Measurements from ENCODE around the gene PGA4. TPM values are rescaled to one million over a fixed set of nuclear protein-coding genes. Genes with fewer than 3 reads are reported as not detected.

PGA4 gene
- total and polyA plus RNA-seq, 2 donors (not counting 3 experiments of a cell fraction or from before 2014, with no cell fraction given): 0.15 TPM; not detected in 1

GRCh38 chr11:61258546-61258945, 36.4 kb downstream of the PGA4 start:
- no peak for TF ChIP-seq POLR2AphosphoS5 (IDR thresholded peaks at IDR 0.05; ENCODE audit: insufficient read depth, low read depth, low read length)
- H3K36me3 ChIP-seq (ENCODE audit: control insufficient read depth in 2 of 2, extremely low read depth in 1 of 2, insufficient read depth in 2 of 2, low read length in 2 of 2): no peaks in the 10 kb centered on the region
- POLR2A ChIA-PET: no interaction called here
- H3K4me2 ChIP-seq (ENCODE audit: insufficient read depth, low read length): no peak overlapping the region
- intact Hi-C loops (cut with micrococcal nuclease) (loop anchor here (10.0 kb wide), 1 partner anchor 76 kb away; the partner anchor contains the start of genes DDB1 and TKFC), dilution Hi-C loops (cut with MboI; ENCODE audit: extremely low pct_ligation_motif_present, low sequenced_read_pairs) (no loop called here)
- CTCF ChIA-PET: interaction anchor here (1.2 to 1.4 kb wide), 2 partner anchors 36 to 126 kb away, joined by 4 read pairs; partner anchors contain the start of gene VWCE
- H4K20me1 ChIP-seq (replicated peaks; ENCODE audit: control insufficient read depth, extremely low read depth, insufficient read depth, low read length): no peaks in the 10 kb centered on the region
- H3K27ac ChIP-seq (ENCODE audit: insufficient read depth, low read depth, low read length): no peak overlapping the region
- H3K4me3 ChIP-seq (replicated peaks in 1 of 3; ENCODE audit: insufficient read depth in 1 of 3, low read depth in 1 of 3, low read length in 3 of 3): no peak overlapping the region
- BruUV-seq (replicated peaks): no TSS peak
- no peaks in the 10 kb centered on the region for H3K4me1 ChIP-seq (ENCODE audit: control insufficient read depth, extremely low read depth, insufficient read depth, low read length)
- FAIRE-seq (no peak), DNase-seq (ENCODE audit: low read depth, low spot score) (no peak)
- H2AFZ ChIP-seq (ENCODE audit: low read depth, low read length): no peak overlapping the region
- no peaks in the 10 kb centered on the region for H3K9me1 ChIP-seq (replicated peaks; ENCODE audit: control insufficient read depth, extremely low read depth, insufficient read depth, low read length)
- no peak overlapping the region for H3K9ac ChIP-seq (replicated peaks; ENCODE audit: extremely low read depth, insufficient read depth, low read length)
- no peaks in the 10 kb centered on the region for H3K9me3 ChIP-seq (replicated peaks; ENCODE audit: control insufficient read depth, insufficient read depth, low read length)
- no peaks in the 10 kb centered on the region for H3K27me3 ChIP-seq (ENCODE audit: control insufficient read depth in 2 of 2, insufficient read depth in 2 of 2, low read length in 2 of 2)
- no peaks in the 10 kb centered on the region for H3K79me2 ChIP-seq (ENCODE audit: control insufficient read depth, insufficient read depth, low read length)

- Histone ChIP-seq H3K9ac (replicated peaks; ENCODE audit: extremely low read depth, insufficient read depth, low read length) (no peak overlapping the region), H2AFZ (ENCODE audit: low read depth, low read length) (no peak overlapping the region), H3K4me1 (ENCODE audit: control insufficient read depth, extremely low read depth, insufficient read depth, low read length) (no peaks in the 10 kb centered on the region), H3K36me3 (ENCODE audit: control insufficient read depth in 2 of 2, extremely low read depth in 1 of 2, insufficient read depth in 2 of 2, low read length in 2 of 2) (no peaks in the 10 kb centered on the region), H3K4me3 (replicated peaks in 1 of 3; ENCODE audit: insufficient read depth in 1 of 3, low read depth in 1 of 3, low read length in 3 of 3) (no peak overlapping the region), H3K9me3 (replicated peaks; ENCODE audit: control insufficient read depth, insufficient read depth, low read length) (no peaks in the 10 kb centered on the region), H3K9me1 (replicated peaks; ENCODE audit: control insufficient read depth, extremely low read depth, insufficient read depth, low read length) (no peaks in the 10 kb centered on the region), H3K4me2 (ENCODE audit: insufficient read depth, low read length) (no peak overlapping the region), H4K20me1 (replicated peaks; ENCODE audit: control insufficient read depth, extremely low read depth, insufficient read depth, low read length) (no peaks in the 10 kb centered on the region), H3K79me2 (ENCODE audit: control insufficient read depth, insufficient read depth, low read length) (no peaks in the 10 kb centered on the region), H3K27ac (ENCODE audit: insufficient read depth, low read depth, low read length) (no peak overlapping the region), H3K27me3 (ENCODE audit: control insufficient read depth in 2 of 2, insufficient read depth in 2 of 2, low read length in 2 of 2) (no peaks in the 10 kb centered on the region)
- ChIA-PET CTCF (interaction anchor here (0.9 to 1.4 kb wide), 3 partner anchors 19 to 126 kb away, joined by 3 to 4 read pairs (median 4); partner anchors contain the start of gene VWCE), POLR2A (no interaction called here)
- no TSS peak for BruUV-seq (replicated peaks)
- FAIRE-seq (no peak), DNase-seq (ENCODE audit: low read depth, low spot score) (no peak)
- dilution Hi-C loops (cut with MboI; ENCODE audit: extremely low pct_ligation_motif_present, low sequenced_read_pairs): no loop called here
- no peak for TF ChIP-seq FOS (IDR thresholded peaks at IDR 0.05; ENCODE audit: borderline replicate concordance, insufficient read depth, low read length)
- no peak for TF ChIP-seq CTCF (IDR thresholded peaks at IDR 0.05; ENCODE audit: extremely low read depth in 1 of 2, insufficient read depth in 1 of 2, low read depth in 1 of 2, low read length in 2 of 2)
- no peak for TF ChIP-seq EZH2 (IDR thresholded peaks at IDR 0.05; ENCODE audit: borderline replicate concordance, low read depth, low read length, severe bottlenecking)
- no peak for TF ChIP-seq POLR2AphosphoS5 (IDR thresholded peaks at IDR 0.05; ENCODE audit: insufficient read depth, low read depth, low read length)
- TF ChIP-seq MAX (IDR thresholded peaks at IDR 0.05; ENCODE audit: insufficient read depth, insufficient read length): no peak
- no peak for TF ChIP-seq GATA2 (IDR thresholded peaks at IDR 0.05; ENCODE audit: insufficient read depth, insufficient read length, low read depth, low read length)
- TF ChIP-seq JUN (IDR thresholded peaks at IDR 0.05; ENCODE audit: borderline replicate concordance, insufficient read depth, insufficient read length, low read depth): no peak
- intact Hi-C loops (cut with micrococcal nuclease): loop anchor here (10.0 kb wide), 1 partner anchor 75 kb away; the partner anchor contains the start of genes DDB1 and TKFC
Observed at GRCh38 chr11:61259363-61259762, 37.2 kb downstream of the PGA4 start.

Data from endothelial cell of umbilical vein (primary cell).